ENCODE measurements around the gene MRTFA.
"Not testable (repeated sequence)": the region's sequence is repeated elsewhere in the genome, so short reads cannot be mapped to it uniquely, and the experiment has no call there.

DNA sequence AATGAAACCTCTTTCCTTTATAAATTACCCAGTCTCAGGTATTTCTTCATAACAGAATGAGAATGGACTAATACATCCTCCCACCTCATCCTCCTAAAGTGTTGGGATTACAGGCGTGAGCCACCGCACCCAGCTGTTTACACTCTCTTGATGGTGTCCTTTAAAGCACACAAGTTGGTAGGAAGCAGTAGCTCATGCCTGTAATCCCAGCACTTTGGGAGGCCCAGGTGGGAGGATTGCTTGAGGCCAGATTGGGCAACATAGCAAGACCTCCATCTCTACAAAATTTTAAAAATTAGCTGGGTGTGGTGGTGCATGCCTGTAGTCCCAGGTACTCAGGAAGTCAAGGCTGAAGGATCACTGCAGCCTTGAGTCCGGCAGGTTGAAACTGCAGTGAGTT, 19.4 kb upstream of the MRTFA start:
- TF ChIP-seq, protein P1, sequence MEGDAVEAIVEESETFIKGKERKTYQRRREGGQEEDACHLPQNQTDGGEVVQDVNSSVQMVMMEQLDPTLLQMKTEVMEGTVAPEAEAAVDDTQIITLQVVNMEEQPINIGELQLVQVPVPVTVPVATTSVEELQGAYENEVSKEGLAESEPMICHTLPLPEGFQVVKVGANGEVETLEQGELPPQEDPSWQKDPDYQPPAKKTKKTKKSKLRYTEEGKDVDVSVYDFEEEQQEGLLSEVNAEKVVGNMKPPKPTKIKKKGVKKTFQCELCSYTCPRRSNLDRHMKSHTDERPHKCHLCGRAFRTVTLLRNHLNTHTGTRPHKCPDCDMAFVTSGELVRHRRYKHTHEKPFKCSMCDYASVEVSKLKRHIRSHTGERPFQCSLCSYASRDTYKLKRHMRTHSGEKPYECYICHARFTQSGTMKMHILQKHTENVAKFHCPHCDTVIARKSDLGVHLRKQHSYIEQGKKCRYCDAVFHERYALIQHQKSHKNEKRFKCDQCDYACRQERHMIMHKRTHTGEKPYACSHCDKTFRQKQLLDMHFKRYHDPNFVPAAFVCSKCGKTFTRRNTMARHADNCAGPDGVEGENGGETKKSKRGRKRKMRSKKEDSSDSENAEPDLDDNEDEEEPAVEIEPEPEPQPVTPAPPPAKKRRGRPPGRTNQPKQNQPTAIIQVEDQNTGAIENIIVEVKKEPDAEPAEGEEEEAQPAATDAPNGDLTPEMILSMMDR (IDR thresholded peaks at IDR 0.05 in 8 of 11, conservative IDR thresholded peaks at IDR 0.05 in 3 of 11) = not testable (repeated sequence)
- TF ChIP-seq POLR2AphosphoS5, POLR2A (IDR thresholded peaks at IDR 0.05): not testable (repeated sequence)
